Heart left ventricle (tissue), 16 donors: ENCODE measurements around the gene SMAD5. TPM values are rescaled to one million over a fixed set of nuclear protein-coding genes. Genes with fewer than 3 reads are reported as not detected.
A peak's percentile ranks its signal among the peaks of the same experiment; 100 is the strongest.

ENCODE experiments used
- ATAC-seq, 4 donors: fragments of 200-7000 bp; cut with Tn5 transposase; one replicate each; pipeline ENCODE4 v1.9.1; 2020 to 2022; ENCODE audit warnings: moderate library complexity in 4 of 4, mild to moderate bottlenecking in 3 of 4, moderate number of reproducible peaks in 1 of 4
- DNase-seq, 5 donors: peaks; one replicate each; pipeline ENCODE4 v3.0.0-alpha.2; 2020
- H3K27ac ChIP-seq, 12 donors: fragments of 200-600 bp; sonication (generic) in 4 of 12; one replicate each; pipeline versions ENCODE4 v1.5.0 to v1.8.0; 2016 to 2022; ENCODE audit warnings: mild to moderate bottlenecking in 2 of 12
- H3K27me3 ChIP-seq, 9 donors: fragments of 200-600 bp; sonication (generic) in 2 of 9; one replicate each; pipeline versions ENCODE4 v1.5.1 to v1.8.0; 2016 to 2022; ENCODE audit warnings: mild to moderate bottlenecking in 3 of 9
- H3K36me3 ChIP-seq, 9 donors: fragments of 200-600 bp; sonication (generic) in 2 of 9; one replicate each; pipeline versions ENCODE4 v1.5.0 to v1.8.0; 2018 to 2022; ENCODE audit warnings: mild to moderate bottlenecking in 2 of 9
- H3K4me1 ChIP-seq, 12 donors: fragments of 200-600 bp; sonication (generic) in 4 of 12; one replicate each; pipeline versions ENCODE4 v1.5.0 to v1.8.0; 2016 to 2022; ENCODE audit warnings: mild to moderate bottlenecking in 3 of 12
- H3K4me3 ChIP-seq, 12 donors: fragments of 200-600 bp; sonication (generic) in 4 of 12; one replicate each; pipeline versions ENCODE4 v1.5.0 to v1.8.0; 2017 to 2022; ENCODE audit warnings: mild to moderate bottlenecking in 9 of 12, moderate library complexity in 4 of 12
- H3K9me3 ChIP-seq, 12 donors: fragments of 200-600 bp; sonication (generic) in 4 of 12; one replicate each; pipeline versions ENCODE4 v1.5.0 to v1.8.0; 2016 to 2022; ENCODE audit warnings: mild to moderate bottlenecking in 1 of 12
- CTCF ChIP-seq, 12 donors: fragments of 200-600 bp; sonication (generic) in 4 of 12; IDR thresholded peaks; one replicate each; pipeline versions ENCODE4 v1.5.0 to v1.8.0; 2018 to 2022; ENCODE audit warnings: antibody characterized with exemption in 12 of 12, mild to moderate bottlenecking in 5 of 12
- POLR2A ChIP-seq, 2 donors: fragments of 450-650 bp; IDR thresholded peaks; one replicate each; pipeline ENCODE4 v1.6.1; 2017; ENCODE audit warnings: antibody characterized with exemption in 2 of 2, mild to moderate bottlenecking in 2 of 2, moderate library complexity in 2 of 2
- WGBS, 4 donors: extraction: QIAGEN DNeasy Blood & Tissue Kit in 2 of 4; methylation state at CpG; one replicate each; pipeline versions ENCODE4 v1.1.5 to v1.1.7; 2013 to 2018; 5-methylcytosine and 5-hydroxymethylcytosine counted together
- intact Hi-C, 10 donors: fragments of 100-400 bp; cut with DNase I; formaldehyde crosslinking; loops; one replicate each; pipeline versions ENCODE4 v1.11.1 to v1.14.2; 2022
- polyA plus RNA-seq, 2 donors: library from polyadenylated mRNA; stranded (reverse); fragments of 200-250 nt; gene quantifications; one replicate each; pipeline ENCODE4 v1.2.3, GENCODE V29; 2013
- total RNA-seq, 9 donors: library from RNA; depleted of rRNA in 2 of 9; stranded (reverse); fragments of >200 nt in 2 of 9; fragmentation: NEBNext Ultra II Directional in 3 of 9; extraction: Animal tissue kit (Norgen Biotek cat#: 25700) in 3 of 9; gene quantifications; one replicate each; pipeline versions ENCODE4 v1.1.0 to v1.2.4, GENCODE V29; 2016 to 2023
- donor health status: ischemic (EF 13 %, LVEDD 7.1; RV severe dilation, severe dysfunction).
- donor health status: healthy with polysubstance abuse.
- donor health status: DM: no; HTN: yes; CAD: no.
- donor health status: DM: no; HTN: no; CAD: no.
- donor health status: ischemic (EF 25% LVEDD 6.9; RV normal size, moderate dysfunction).
- donor health status: ischemic (EF 25% LVEDD 5.7; RV mildly dilated, moderate dysfunction).
- donor health status: healthy.
- donor health status: DM: yes; HTN: yes; CAD: no.
- donor health status: ischemic (EF 35%, LVEDD 5.7; RV mildly dilated, moderate dysfunction).
- donor health status: nonischemic (EF 11% LVEDD 7.7; RV severe dilation, severe dysfunction).
- donor health status: DM: yes; HTN: yes; CAD: no.
- donor health status: PGD.
- donor health status: ischemic (EF 29% LVEDD 5.4; RV normal size, mild dysfunction).
- donor health status: nonischemic (EF 23%, LVEDD 6.1; RV moderate dilation, normal function).

SMAD5 gene
- total and polyA plus RNA-seq, 11 donors: 6.9 to 53.3 (median 35.7) TPM

- TF ChIP-seq POLR2A (IDR thresholded peaks at IDR 0.05) (no peak), CTCF (IDR thresholded peaks at IDR 0.05) (no peak)
- intact Hi-C loops: loop anchor here (1.0 to 10.0 kb wide), 11 partner anchors 129 to 654 kb away; no protein-coding TSS in a partner anchor
- no peak overlapping the region for H3K27ac ChIP-seq
- no peak overlapping the region for H3K4me3 ChIP-seq
- peaks cover 0 to 40% (median 9%) of the 10 kb centered on the region in 9 donors for H3K27me3 ChIP-seq
- no peaks in the 10 kb centered on the region for H3K9me3 ChIP-seq
- no peaks in the 10 kb centered on the region for H3K36me3 ChIP-seq
- no peaks in the 10 kb centered on the region for H3K4me1 ChIP-seq
- DNase-seq (no peak), ATAC-seq (no peak)
- WGBS, 4 donors: 72 to 82% (median 75%) methylated on average over 10 of the region's 10 CpGs
Observed at GRCh38 chr5:136211282-136212040, 78.8 kb downstream of the SMAD5 start.

GRCh38 chr5:136212252-136212721, 79.6 kb downstream of the SMAD5 start:
- Histone ChIP-seq H3K9me3 (no peaks in the 10 kb centered on the region), H3K27ac (no peak overlapping the region), H3K4me1 (no peaks in the 10 kb centered on the region), H3K4me3 (no peak overlapping the region), H3K36me3 (no peaks in the 10 kb centered on the region), H3K27me3 (peaks cover 0 to 40% (median 9%) of the 10 kb centered on the region in 9 donors)
- peak; percentile 41 to 76 (median 60) for DNase-seq
- TF ChIP-seq CTCF (IDR thresholded peaks at IDR 0.05) (peak; percentile 73 to 96 (median 84)), POLR2A (IDR thresholded peaks at IDR 0.05) (no peak)
- intact Hi-C loops: loop anchor here (1.0 to 10.0 kb wide), 11 partner anchors 130 to 655 kb away; no protein-coding TSS in a partner anchor
- WGBS, 4 donors: 45 to 52% (median 49%) methylated on average over 10 of the region's 10 CpGs
- ATAC-seq: peak in 2 of 4 donors; percentile 56 to 77

GRCh38 chr5:136213919-136214493, 81.4 kb downstream of the SMAD5 start:
- TF ChIP-seq POLR2A (IDR thresholded peaks at IDR 0.05) (no peak), CTCF (IDR thresholded peaks at IDR 0.05) (no peak)
- peaks cover 0 to 42% (median 9%) of the 10 kb centered on the region in 9 donors for H3K27me3 ChIP-seq
- H3K4me1 ChIP-seq: no peaks in the 10 kb centered on the region
- intact Hi-C loops: loop anchor here (2.0 to 10.0 kb wide), 10 partner anchors 132 to 657 kb away; no protein-coding TSS in a partner anchor
- DNase-seq (no peak), ATAC-seq (no peak)
- no peak overlapping the region for H3K4me3 ChIP-seq
- no peaks in the 10 kb centered on the region for H3K9me3 ChIP-seq
- H3K36me3 ChIP-seq: no peaks in the 10 kb centered on the region
- H3K27ac ChIP-seq: no peak overlapping the region
- 57 to 60% (median 58%) methylated on average over 9 of the region's 9 CpGs for WGBS, 4 donors

GRCh38 chr5:136215812-136216211, 83.2 kb downstream of the SMAD5 start:
- ATAC-seq: no peak
- intact Hi-C loops: loop anchor here in 3 of 10 donors (2.0 to 10.0 kb wide), 2 partner anchors 323 to 651 kb away; no protein-coding TSS in a partner anchor

More at GRCh38 chr5:136215812-136216211, 83.2 kb downstream of the SMAD5 start:
- Histone ChIP-seq H3K27me3 (peaks cover 0 to 42% (median 9%) of the 10 kb centered on the region in 9 donors), H3K4me1 (no peaks in the 10 kb centered on the region), H3K9me3 (peaks cover 0 to 16% (median 3%) of the 10 kb centered on the region in 12 donors), H3K4me3 (no peak overlapping the region), H3K36me3 (no peaks in the 10 kb centered on the region), H3K27ac (no peak overlapping the region)
- 73 to 89% (median 82%) methylated on average over 3 to 4 of the region's 4 CpGs for WGBS, 4 donors
- TF ChIP-seq POLR2A (IDR thresholded peaks at IDR 0.05) (no peak), CTCF (IDR thresholded peaks at IDR 0.05) (no peak)
- no peak for DNase-seq
